Measurements from ENCODE around the gene GPR55. TPM values are rescaled to one million over a fixed set of nuclear protein-coding genes. Genes with fewer than 3 reads are reported as not detected.

The GPR55 gene
- total and polyA plus RNA-seq, 2 of the 8 experiments (the other 6 are each of a cell fraction or from before 2014, with no cell fraction given), result not detected

GRCh38 chr2:230953845-230954244, 28.8 kb upstream of the GPR55 start:
- no peak overlapping the region for H2BK5ac ChIP-seq (ENCODE audit: low read depth, low read length)
- ChIA-PET CTCF (ENCODE audit: partially characterized antibody) (interaction anchor here (0.8 to 1.5 kb wide), 4 partner anchors 29 to 82 kb away, joined by 3 to 4 read pairs (median 3); partner anchors contain the start of gene GPR55), POLR2A (ENCODE audit: partially characterized antibody) (interaction anchor here (1.2 kb wide), 1 partner anchor 21 kb away, joined by 4 read pairs; no protein-coding TSS in a partner anchor)
- H4K20me1 ChIP-seq (replicated peaks in 1 of 2; ENCODE audit: control insufficient read depth in 1 of 2, insufficient read depth in 2 of 2, low read length in 2 of 2), result no peaks in the 10 kb centered on the region
- H3K79me2 ChIP-seq (ENCODE audit: control insufficient read depth in 1 of 2, insufficient read depth in 2 of 2, low read length in 2 of 2), result no peaks in the 10 kb centered on the region
- no peaks in the 10 kb centered on the region for H3K36me3 ChIP-seq (ENCODE audit: control insufficient read depth in 2 of 4, insufficient read depth in 4 of 4, low read length in 3 of 4)
- TF ChIP-seq KDM5A (IDR thresholded peaks at IDR 0.05; ENCODE audit: low read length) (no peak), SP2 (IDR thresholded peaks at IDR 0.05; ENCODE audit: low read length) (no peak)
- TF ChIP-seq, protein P1, sequence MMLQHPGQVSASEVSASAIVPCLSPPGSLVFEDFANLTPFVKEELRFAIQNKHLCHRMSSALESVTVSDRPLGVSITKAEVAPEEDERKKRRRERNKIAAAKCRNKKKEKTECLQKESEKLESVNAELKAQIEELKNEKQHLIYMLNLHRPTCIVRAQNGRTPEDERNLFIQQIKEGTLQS (IDR thresholded peaks at IDR 0.05; ENCODE audit: insufficient read depth, low read depth, low read length), result no peak
- no peak overlapping the region for H2AK5ac ChIP-seq (ENCODE audit: low read depth, low read length)
- H4K5ac ChIP-seq (ENCODE audit: insufficient read length, low read depth, low read length), result no peak overlapping the region
- no peak overlapping the region for H3K4me3 ChIP-seq (ENCODE audit: extremely low read depth in 1 of 4, insufficient read depth in 2 of 4, low read depth in 3 of 4, low read length in 4 of 4)
- H3K4me2 ChIP-seq (ENCODE audit: insufficient read depth in 1 of 2, low read depth in 2 of 2, low read length in 2 of 2), result no peak overlapping the region
- no peak overlapping the region for H3K14ac ChIP-seq (ENCODE audit: insufficient read length)
- H2BK15ac ChIP-seq (ENCODE audit: low read length), result no peak overlapping the region
- H2AFZ ChIP-seq (ENCODE audit: low read length), result no peak overlapping the region
- no peaks in the 10 kb centered on the region for H3K9me3 ChIP-seq (ENCODE audit: insufficient read depth in 2 of 2, low read depth in 1 of 2, low read length in 1 of 2)
- FAIRE-seq (no peak), DNase-seq (ENCODE audit: low read depth in 1 of 2, low spot score in 2 of 2) (no peak)
- no peak overlapping the region for H3K27ac ChIP-seq (ENCODE audit: low read depth, low read length)
- peaks cover 0 to 5% (median 2%) of the 10 kb centered on the region in 4 experiments; a peak in 4 of 7 replicates for H3K27me3 ChIP-seq (replicated peaks in 1 of 4; ENCODE audit: control insufficient read depth in 3 of 4, extremely low read depth in 1 of 4, insufficient read depth in 3 of 4, low read length in 3 of 4)
- H2BK20ac ChIP-seq (ENCODE audit: low read length), result no peak overlapping the region
- 90% methylated on average over 9 of the region's 9 CpGs; no CpG with 5 or more reads in 1 of the 2 experiments for WGBS, 2 experiments (ENCODE audit: extremely low coverage in 1 of 2, insufficient coverage in 1 of 2, insufficient read length in 1 of 2, insufficient replicate concordance in 2 of 2, low coverage in 1 of 2, low lambda C conversion rate in 2 of 2, missing lambda C conversion rate in 1 of 2)
- no peak overlapping the region for H4K8ac ChIP-seq (ENCODE audit: extremely low read depth, insufficient read depth, low read length)
- peaks cover 0 to 3% (median under 1%) of the 10 kb centered on the region in 4 experiments; a peak in 3 of 7 replicates for H3K4me1 ChIP-seq (replicated peaks in 1 of 4; ENCODE audit: control insufficient read depth in 3 of 4, insufficient read depth in 4 of 4, low read length in 3 of 4)
- no peaks in the 10 kb centered on the region for H3K79me1 ChIP-seq (ENCODE audit: low read depth, low read length)
- H2BK12ac ChIP-seq (ENCODE audit: low read depth, low read length), result no peak overlapping the region; the same call in 1 of the 2 replicates
- no peak overlapping the region for H3K23ac ChIP-seq (ENCODE audit: insufficient read length)
- H4K91ac ChIP-seq (replicated peaks; ENCODE audit: insufficient read length, low read length), result no peak overlapping the region
- H2BK120ac ChIP-seq (replicated peaks; ENCODE audit: low read depth, low read length), result no peak overlapping the region
- H3K23me2 ChIP-seq (ENCODE audit: low read depth, low read length), result peaks cover 3% of the 10 kb centered on the region; the same call in 1 of the 2 replicates
- H3K18ac ChIP-seq (ENCODE audit: extremely low read depth, low read length), result no peak overlapping the region
- no peak overlapping the region for H3K56ac ChIP-seq (replicated peaks; ENCODE audit: insufficient read length, low read depth, low read length)
- no peak overlapping the region for H3K9ac ChIP-seq (replicated peaks in 1 of 4; ENCODE audit: extremely low read depth in 1 of 4, low read depth in 3 of 4, low read length in 3 of 4)
- no peak overlapping the region for H3K4ac ChIP-seq (replicated peaks; ENCODE audit: insufficient read length, low read depth, low read length)

Data from H1 (cell line).